Activated CD4-positive, alpha-beta T cell treated with anti-CD3 and anti-CD28 coated beads for 1 hour (primary cell): ENCODE results near the gene RBMS3.
"Not testable (repeated sequence)": the region's sequence is repeated elsewhere in the genome, so short reads cannot be mapped to it uniquely, and the experiment has no call there.

Experiments used
- DNase-seq: peaks from one replicate; pipeline ENCODE4 v3.0.0-alpha.2; 2020

The RBMS3 gene

GRCh38 chr3:29345516-29346300, 64.8 kb downstream of the RBMS3 start:
- no peak for DNase-seq

DNA sequence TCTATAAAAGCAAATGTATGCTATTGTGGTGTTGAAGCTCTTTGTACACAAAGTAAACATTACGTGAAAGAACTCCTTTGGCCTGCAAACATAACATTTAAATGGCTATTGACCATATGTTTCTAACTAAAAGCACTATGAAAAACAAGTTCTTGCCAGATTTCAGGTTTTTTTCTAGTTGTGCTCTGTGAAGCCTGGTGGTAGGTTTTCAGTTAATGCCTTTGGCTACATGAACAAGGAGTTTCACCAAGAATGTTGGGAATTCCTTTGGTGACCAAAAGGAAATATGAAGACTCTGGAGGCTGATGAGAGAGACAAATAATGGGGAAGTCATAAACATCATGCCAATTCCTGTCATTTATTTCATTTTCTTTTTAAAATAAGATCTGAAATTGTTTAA, 66.0 kb downstream of the RBMS3 start:
- no peak for DNase-seq

- no peak for DNase-seq
These were observed 66.5 kb downstream of the RBMS3 start for GRCh38 chr3:29347412-29347811.

DNA sequence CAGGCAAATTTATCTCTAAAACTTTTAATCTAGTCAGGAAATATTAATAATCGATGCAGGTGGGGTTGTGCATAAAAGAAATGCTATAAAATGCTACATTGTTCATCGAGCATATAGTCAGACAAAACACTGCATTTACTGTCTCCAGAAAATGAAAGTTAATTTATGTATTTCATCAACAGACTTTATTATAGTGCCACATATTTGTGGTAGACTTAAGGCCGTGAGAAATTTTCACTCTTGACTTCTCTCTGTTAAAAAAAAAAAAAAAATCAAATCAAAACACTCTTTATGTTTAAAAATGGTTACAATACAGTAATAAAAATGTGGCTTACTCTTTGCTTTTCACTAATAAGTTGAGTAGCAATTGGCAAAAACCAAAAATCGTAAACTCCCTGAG, 67.4 kb downstream of the RBMS3 start:
- DNase-seq: no peak

- no peak for DNase-seq
These were observed 68.2 kb downstream of the RBMS3 start for GRCh38 chr3:29349049-29349448.

- DNase-seq: no peak
These were observed 72.9 kb downstream of the RBMS3 start for GRCh38 chr3:29353807-29354206.

DNA sequence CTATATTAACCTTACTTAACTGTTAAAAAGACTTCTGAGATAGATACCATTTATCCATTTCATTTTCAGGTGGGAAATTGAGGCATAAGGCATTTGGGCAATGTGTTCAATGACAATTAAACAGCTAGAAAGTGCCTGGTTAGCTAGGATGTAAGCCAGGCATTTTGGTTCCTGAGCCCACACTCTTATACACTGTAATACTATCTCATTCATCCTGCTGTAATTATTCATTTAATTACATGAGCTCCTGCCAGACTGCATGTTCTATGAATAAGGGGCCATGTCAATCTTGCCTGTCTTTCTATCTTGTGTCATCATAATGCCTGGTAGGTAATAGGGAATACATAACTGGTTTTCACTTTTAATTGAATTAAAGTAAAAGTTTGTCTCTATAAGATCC, 74.0 kb downstream of the RBMS3 start:
- no peak for DNase-seq

- DNase-seq: no peak
These were observed 75.2 kb downstream of the RBMS3 start for GRCh38 chr3:29356062-29356461.

GRCh38 chr3:29360289-29360688, 79.4 kb downstream of the RBMS3 start:
- DNase-seq: not testable (repeated sequence)

DNA sequence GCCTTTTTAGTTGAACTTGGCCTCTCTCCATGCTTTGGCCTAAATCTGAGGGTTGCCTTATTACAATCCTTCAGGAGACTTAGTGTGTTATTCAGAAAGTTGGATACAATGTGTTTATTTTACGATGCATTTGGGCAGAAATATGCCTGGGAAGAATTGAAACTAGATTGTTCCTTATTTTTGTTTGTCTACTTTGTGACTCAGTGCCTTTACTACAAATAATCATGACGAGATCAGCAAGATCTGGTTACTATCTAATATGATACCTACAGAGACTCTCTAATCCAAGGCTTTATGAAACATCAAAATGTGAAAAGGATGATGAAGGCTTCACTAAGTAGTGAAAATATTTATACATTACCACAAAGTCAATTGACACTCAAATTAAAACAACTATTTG, 82.2 kb downstream of the RBMS3 start:
- DNase-seq: no peak

GRCh38 chr3:29370021-29370420, 89.2 kb downstream of the RBMS3 start:
- DNase-seq: no peak

DNA sequence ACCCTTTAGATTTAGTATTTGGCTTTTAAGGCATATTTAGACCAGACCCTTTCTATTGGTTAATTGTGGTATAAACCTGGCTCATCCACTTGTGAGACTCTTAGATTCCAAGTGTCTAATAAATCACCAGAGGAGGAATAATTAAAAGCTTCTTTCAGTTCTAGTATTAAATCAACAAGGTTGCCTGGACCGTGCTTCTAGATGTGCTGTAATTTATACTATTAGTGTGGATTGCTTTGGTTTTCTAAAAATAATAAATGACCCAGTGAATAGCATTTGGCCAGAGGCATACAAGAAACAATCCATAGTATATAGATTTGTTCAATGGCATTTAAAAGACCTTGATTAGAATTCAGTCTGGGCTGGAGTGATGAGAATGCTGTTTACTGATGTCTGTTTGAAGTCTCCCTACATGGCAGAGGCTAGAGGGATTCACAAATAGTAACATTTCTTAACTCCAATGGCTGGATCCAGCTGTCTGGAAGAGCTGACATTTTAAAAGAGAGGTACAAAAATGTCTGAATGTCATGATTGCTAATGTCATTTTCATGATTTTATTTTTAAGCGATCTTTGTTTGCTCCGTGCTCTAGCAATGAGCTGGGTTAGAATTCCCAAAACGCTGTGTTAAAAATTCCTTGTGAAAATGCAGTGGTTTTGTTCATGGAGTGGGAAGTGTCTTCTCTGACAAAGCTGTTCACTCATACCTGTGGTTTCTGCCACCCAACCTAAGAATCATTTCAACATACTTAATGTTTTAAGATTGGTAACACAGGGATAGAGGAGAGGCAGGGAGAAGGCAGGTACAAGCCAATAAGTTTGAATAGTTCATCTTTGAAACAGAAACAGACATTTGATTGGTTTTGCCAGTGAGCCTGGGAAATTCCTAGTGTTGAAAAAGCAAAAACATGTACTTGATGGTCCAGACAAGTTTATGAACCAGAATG, 89.9 kb downstream of the RBMS3 start:
- DNase-seq: no peak

- no peak for DNase-seq
These were observed 92.3 kb downstream of the RBMS3 start for GRCh38 chr3:29373131-29373680.

GRCh38 chr3:29374226-29374625, 93.4 kb downstream of the RBMS3 start:
- DNase-seq: no peak

DNA sequence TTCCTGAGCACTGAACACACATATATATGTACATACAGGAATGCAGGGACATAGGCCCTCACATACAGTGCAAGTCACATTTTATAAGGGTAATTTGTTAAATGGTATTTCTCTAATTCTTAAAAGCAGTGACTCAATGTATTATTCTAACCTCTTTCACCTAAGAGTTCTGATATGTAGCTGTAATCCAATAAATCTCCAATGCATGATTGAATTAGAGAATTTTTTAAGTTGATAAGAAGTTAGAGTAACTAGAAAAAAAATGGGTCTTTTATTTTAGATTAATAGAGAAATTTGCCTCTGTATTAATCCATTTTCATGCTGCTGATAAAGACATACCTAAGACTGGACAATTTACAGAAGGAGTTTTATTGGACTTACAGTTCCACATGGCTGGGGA, 98.2 kb downstream of the RBMS3 start:
- DNase-seq: no peak

- DNase-seq: no peak
These were observed 100.7 kb downstream of the RBMS3 start for GRCh38 chr3:29381595-29381994.

GRCh38 chr3:29382409-29382808, 101.5 kb downstream of the RBMS3 start:
- DNase-seq: no peak

DNA sequence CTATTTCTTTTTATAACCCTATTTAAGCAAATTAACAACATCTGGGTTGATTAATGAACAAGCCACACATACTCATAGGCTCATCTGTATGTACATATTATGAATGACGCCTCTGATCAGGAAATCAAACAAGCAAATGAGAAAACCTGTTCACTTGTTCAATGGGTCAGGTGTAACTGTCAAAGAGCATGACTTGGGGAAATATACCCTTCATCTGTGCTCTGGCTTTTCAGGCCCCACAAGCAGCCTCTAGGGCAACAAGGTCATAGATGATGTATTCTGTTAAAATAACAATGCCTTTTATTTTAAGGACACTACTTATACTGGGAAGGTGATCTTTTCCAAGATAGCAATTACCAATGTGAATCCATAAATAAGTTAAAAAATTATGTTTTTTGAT, 102.0 kb downstream of the RBMS3 start:
- DNase-seq: no peak

GRCh38 chr3:29384640-29385039, 103.8 kb downstream of the RBMS3 start:
- no peak for DNase-seq

- DNase-seq: no peak
These were observed 104.4 kb downstream of the RBMS3 start for GRCh38 chr3:29385046-29385830.

- DNase-seq: no peak
These were observed 108.5 kb downstream of the RBMS3 start for GRCh38 chr3:29389362-29389761.

DNA sequence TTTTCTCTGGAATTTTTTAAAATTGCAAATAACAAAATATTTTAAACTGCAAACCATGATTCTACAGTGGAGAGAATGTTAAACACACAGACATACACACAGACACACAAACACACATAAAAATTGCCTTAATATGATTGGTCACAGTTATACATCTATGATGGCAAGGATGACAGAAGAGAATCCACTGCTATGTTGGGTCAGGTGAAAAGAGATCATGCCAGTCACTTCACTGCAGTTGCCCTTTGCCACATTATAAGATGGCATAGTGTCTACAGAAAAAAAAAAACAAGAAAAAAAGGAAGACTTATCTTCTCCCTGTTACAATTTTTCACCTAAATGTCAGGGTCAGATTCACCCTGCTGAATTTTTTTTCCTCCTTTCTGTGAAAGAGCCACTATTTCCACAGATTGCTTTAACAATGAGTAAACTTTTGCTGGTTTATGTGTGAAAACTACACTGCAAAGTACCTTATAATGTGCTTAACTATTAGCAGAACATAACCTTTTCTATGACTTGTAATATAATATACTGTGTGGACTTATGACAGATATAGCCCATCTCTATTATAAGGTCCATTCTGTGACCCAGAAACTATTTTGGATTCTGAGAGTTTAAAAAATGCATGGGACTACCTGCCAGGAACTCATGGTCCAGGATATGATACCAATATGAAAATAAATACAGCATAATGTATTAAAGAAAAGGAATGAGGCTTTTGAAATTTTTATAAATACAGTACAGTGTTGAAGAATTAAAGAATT, 111.9 kb downstream of the RBMS3 start:
- DNase-seq: no peak
